ENCODE data around the gene ABHD17C.

Gene ABHD17C

DNA sequence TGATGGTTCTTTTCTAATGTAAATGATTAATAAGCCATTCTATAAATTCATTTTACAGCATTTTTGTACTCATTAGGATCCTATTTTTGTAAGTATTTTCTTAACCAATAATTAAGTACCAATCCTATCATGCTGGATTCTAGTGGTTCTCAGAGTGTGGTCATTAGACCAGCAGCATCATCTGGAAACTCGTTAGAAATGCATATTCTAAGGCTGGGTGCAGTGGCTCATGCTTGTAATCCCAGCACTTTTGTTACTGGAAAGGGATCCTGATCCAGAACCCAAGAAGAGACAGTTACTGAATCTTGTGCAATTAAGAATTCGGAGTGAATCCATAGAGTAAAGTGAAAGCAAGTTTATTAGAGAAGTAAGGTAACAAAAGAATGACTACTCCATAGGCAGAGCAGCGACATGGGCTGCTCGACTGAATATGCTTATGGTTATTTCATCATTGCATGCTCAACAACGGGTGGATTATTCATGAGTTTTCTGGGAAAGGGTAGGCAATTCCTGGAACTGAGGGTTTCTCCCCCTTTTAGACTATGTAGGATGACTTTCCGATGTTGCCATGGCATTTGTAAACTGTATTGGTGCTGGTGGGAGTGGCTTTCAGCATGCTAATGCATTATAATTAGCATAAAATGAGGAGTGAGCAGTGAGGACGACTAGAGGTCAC lies 74.2 kb downstream of the ABHD17C start:
- no peak for DNase-seq

DNA sequence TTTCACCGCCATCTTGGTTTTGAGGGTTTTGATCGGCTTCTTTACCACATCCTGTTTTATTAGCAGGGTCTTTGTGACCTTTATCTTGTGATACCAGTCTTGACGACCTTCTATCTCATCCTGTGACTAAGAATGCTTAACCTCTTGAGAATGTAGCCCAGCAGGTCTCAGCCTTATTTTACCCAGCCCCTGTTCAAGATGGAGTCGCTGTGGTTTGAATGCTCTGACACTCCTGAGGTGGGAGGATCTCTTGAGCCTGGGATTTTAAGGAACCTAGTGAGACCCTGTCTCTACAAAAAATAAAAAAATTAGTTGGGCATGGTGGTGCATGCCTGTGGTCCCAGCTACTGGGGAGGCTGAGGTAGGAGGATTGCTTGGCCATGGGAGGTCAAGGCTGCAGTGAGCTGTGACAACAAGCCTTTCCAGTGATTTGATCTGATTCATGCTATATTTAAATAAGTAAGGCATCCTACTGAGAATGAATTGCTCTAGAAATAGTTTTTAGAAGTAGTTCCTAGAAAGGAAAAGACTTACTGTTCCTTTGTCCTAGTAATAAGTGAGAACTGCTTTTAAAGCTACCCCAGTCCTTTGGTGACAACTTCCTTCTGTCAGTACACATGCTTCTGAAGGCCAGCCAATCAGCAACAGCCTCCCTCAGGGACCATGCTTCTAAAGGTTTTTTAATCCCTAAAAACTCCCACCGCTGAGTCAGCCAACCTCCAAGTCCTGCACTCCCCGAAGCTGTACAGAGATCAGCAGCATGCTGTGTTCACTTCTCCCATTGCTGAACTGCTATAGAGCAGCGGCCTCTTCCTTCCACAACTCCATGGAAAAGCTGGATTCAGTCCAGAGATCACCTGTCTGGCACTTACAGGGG lies 75.0 kb downstream of the ABHD17C start:
- DNase-seq = no peak

DNA sequence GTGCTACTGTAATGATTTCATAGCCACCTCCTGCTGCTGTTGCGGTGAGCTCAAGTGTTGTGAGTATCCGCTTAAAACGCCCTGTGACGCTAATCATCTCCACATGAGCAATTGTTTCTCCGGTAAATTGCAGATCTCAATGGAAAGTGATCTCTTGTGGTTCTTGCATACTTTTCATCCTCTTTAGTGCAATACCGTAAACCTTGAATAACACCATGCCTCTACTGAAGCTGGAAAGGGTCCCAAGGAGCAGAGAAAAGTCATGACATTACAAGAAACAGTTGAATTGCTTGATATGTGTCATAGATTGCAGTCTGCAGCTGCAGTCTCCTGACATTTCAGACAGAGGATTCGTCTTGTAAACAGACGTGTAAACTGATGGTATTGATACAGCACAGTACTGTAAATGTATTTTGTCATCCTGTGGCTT lies 78.0 kb downstream of the ABHD17C start:
- DNase-seq = no peak

DNA sequence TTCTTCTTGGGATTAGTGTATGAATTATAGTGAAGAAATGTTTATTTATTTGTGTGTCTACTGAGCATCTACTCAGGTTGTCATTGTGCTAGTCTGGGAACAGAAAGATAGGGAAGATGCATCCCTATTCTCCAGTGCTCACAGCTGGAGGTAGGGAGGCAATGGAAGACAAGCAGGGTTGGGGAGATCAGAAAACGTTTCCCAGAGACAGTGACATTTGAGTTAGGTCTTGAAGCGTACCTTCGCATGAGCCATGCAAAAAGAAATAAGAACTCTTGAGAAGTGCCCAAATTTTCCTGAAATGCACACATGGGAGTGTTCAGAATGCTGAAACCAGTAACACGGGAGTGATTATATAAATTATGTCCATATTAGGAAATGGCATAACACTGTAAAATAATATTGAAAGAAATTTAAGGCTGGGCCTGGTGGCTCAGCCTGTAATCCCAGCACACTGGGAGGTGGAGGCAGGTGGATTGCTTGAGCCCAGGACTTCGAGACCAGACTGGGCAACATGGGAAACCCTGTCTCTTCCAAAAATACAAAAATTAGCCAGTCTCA lies 78.8 kb downstream of the ABHD17C start:
- DNase-seq = no peak

DNA sequence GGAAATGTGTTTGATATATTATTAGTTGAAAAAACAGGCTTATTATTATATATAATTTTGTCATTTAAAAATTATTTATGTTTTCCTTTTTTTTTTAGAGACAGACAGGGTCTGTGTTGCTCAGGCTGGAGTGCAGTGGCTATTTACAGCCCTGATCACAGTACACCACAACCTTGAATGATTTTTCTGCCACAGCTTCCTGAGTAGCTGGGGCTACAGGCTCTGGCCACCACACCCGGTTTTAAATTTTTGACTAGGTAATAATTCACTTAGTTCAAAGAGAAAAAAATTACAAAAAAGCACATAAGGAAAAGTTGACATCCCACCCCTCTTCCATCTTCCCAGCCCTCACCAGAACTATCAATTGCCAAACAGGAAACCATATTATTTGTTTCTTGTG lies 79.4 kb downstream of the ABHD17C start:
- no peak for DNase-seq

DNA sequence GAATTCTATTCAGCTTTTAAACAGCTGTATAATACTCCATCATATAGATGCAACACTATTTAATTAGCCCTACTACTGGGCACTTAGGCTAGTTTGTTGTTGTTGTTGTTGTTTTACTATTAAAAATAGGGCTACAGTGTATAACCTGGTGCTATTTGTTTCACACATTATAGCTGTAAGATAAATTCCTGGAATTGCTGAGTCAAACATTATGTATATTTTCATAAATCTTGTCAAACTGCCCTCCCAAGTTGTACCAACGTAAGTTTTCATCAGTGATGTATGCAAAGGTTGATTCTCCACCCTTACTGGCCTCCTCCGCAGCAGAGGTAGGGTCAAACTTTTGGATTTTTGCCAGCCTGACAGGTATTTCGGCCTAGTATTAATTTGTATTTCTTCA lies 80.2 kb downstream of the ABHD17C start:
- DNase-seq = no peak

DNA sequence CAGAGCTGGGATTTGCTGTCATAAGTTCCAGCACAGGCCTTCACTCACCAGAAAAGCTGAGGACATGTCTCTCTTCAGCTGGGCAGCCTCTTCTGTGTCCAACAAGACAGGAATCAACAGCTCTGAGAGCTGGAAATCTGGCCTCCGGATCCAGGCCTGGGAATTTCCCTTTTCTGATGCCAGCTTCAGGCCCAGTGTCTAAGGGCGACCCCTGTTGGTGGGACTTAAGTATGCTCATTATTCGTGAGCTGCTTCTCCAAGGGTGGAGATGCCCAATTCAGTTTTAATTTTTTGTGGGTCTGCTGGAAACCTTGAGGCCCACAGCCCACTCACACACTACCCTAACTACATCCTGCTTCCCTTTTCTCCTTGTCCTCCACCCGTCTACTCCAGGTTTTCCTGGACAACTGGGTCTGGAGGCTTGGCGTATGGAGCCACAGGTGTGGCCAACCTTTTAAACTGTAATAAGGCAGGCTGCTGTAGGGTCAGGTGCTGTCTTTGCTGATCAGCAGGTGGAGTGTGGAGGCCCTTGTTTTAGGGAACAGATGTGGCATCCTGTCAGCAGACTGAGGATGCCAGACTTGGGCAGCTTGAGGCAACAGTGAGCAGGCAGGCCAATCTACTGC lies 81.4 kb downstream of the ABHD17C start:
- no peak for DNase-seq

DNA sequence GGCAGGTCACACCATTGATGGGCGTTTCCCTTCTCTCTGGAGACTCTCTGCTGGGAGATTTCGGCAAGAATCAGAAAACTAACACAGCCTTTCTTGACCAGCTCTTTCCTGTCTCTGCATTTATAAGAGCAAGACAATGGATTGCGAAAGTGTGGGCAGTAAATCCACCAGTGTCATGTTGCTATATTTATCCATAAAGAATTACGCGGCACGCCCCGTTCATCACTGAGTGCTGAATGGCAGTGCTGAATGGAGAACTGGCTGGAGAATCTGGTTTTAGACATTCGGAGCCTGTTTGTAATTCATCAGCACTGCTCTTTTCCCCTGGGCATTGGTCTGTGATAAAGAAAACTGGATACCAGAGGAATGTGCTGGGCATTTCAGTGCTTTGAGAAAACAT lies 82.0 kb downstream of the ABHD17C start:
- DNase-seq = no peak

DNA sequence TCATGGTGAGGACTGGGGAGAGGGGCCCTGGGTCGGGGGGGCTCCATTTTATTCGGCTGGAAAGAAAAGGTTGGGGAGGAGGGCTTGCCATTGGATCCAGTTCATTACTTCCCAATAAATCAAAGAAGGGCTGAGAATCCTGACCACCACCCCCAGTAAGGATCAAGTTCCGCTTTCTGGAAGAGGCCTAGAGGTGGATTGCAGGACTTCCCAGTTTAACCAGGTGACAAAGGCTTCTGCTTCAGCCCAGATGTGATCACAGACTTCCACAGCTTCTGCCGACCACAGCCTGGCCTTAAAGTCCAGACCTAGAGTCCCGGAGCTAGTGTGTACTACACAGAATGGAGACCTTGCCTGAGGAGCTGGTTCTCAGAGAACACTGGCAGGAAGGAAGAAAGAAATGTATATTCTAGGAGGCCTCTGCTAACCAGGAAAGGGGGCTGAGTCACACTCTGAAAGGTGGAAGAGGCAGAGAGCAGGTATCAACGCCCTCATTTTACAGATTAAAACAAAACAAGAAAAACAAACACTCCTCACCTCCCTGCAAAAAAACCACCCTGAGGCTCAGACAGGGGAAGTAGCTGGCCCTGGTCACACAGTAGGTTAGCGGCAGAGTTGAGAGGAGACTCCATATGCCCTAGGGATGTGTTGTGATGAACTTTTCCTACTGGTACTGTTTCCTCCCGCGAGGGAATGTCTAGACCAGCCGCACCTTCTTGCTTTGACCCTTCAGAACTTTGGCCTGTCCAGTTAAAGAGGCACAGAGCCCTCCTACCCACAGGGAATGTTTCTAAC lies 82.9 kb downstream of the ABHD17C start:
- DNase-seq = no peak

DNA sequence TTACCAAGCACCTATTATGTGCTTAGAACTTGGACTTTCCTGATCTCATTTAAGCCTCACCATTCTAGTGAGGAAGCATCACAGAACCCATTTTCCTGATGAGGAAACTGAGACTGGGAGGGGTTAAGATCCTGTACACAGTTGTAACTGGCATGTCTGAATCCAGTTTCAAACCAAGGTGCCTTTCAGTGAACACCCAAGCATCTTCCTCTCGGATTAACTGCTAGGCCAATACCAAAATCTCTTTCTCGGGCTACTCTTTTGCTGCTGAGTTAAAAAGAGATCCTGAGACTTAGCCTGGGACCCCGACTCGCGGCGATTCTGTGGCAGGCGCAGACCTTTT lies 83.5 kb downstream of the ABHD17C start:
- no peak for DNase-seq

DNA sequence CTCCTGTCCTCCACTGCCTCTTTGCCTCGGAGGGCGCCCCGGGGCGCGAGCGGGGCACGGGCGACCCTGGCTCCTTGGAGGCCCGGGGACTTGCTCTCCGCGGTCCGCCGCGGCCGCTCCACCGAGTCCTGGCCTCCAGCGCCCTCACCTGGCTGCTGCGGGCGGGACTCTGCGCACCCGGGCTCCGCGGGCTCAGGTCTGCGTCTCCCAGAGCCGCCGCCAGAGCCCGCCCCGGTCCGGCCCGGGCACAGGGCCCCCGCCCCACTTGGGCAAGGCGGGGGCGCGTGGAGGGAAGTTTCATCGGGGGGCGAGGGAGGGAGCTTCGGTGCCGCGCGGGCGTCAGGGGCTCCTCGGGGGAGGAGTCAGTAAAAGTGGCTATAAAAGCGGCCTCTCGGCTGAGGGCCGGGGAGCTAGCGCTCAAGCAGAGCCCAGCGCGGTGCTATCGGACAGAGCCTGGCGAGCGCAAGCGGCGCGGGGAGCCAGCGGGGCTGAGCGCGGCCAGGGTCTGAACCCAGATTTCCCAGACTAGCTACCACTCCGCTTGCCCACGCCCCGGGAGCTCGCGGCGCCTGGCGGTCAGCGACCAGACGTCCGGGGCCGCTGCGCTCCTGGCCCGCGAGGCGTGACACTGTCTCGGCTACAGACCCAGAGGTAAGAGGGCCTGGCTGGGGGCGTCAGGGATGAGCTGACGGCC lies 84.0 kb downstream of the ABHD17C start, which contains the start of gene CEMIP:
CEMIP (plus strand) TSS at position 407 of the 694 bp plus-strand sequence. CDS start 94,510 bp downstream, outside the sequence.
- no peak for DNase-seq

DNA sequence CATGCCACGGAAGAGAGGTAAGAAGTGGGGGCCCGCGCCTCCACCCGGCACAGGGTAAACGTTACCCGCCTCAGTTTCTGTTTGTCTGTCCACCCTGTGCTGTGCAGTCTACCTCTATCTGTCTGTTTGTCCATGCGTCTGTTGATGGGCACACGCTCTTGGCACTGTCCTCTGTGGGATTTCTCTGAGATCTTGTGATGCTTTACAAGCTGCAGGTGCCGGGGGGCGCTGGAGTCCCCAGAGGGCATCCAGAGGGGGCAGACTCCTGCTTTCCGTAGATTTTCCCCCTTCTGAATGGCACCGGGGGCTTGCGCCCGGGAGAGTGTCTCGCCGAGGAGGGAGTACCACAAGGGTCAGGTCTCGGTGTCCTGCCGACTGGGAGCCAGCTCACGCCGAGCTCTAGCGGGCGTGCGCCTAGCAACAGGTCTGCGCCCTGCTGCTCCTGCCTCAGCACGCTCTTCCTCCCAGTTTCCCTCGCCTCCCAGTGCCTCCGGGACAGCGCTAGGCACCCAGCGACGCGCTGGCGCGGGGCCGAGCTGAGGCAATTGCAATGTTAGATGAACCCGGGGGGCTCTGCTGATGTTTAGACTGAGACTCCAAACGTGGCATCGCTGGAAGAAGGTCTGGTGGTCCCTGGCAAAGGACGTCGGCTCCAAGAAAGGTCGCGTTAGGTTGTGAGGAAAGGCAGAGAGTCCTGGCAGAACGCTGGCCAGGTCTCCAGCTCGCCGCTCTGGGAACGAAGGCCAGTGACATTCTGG lies 84.7 kb downstream of the ABHD17C start:
- no peak for DNase-seq

DNA sequence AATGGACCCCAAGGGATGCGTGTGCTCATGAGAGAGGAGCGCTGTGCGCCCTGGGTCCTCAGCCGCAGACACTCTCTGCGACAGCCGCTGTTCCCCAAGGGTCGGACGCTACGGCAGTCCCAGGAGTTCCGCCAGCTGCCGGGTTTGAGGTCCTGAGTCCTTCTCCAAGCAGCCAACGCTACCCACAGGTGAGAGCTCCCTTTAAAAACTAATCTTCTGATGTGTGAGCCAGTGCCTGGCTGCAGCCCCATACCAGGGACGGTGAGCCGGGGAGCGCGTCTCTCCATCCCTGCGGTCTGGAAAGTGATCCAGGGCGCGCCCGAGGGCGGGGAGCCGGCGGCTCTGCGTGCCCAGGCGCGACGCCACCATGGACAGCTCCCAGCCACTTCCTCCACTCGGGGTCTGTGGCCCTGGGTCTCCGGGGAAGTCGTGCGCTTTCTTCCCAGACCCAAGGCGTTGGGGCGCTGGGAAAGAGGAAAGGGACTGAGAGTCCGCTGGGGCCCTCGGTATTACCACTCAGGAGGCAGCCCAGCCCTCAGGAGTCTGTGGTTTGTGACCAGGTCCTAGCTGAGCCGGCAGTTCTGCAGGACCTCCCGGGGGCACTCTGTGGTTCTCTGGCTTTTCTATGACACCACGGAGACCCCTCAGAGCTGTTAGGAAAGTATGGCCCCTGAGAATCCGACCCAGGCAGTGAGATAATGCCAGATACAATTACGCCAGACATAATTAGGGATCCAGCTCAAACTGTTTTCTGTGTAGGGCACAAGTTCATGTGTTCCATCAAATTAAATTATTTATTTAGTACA lies 85.5 kb downstream of the ABHD17C start:
- no peak for DNase-seq

DNA sequence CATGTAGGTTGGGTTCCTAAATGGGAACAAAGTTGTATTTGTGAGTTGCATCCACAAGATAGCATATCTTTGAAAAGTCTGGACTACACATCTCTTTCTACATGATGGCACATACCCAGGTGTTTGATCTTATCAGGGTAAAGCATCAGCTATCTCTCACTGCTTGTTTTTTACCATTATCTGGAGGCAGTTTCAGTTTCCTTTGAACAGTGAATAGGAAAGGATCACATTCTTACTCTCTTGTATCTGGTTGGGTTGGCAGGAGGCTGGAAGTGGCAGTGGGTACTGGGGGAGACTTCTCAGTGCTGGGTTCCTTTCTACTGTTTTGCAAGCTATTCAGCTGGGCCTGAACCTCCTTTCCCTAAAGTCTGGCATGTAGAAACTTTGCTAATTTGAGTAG lies 88.2 kb downstream of the ABHD17C start:
- DNase-seq = no peak

DNA sequence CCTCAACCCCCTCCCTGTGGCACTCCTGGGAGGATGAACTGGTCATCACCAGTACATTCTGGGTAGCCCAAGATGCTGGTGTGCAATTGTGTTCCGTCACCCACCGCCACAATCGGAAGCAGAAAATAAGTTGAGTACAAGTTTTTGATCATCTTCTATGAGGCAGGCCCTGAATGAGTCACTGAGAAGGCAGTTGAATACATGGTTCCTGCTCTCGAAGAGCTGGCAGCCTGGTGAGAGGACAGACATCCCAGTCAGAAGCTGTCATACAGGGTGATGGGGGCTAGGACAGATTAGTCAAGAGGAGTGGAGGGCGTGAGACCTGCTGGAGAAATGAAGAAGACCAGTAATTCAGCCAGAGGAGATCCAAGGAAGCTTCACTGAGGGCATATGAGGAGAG lies 90.2 kb downstream of the ABHD17C start:
- DNase-seq = no peak

DNA sequence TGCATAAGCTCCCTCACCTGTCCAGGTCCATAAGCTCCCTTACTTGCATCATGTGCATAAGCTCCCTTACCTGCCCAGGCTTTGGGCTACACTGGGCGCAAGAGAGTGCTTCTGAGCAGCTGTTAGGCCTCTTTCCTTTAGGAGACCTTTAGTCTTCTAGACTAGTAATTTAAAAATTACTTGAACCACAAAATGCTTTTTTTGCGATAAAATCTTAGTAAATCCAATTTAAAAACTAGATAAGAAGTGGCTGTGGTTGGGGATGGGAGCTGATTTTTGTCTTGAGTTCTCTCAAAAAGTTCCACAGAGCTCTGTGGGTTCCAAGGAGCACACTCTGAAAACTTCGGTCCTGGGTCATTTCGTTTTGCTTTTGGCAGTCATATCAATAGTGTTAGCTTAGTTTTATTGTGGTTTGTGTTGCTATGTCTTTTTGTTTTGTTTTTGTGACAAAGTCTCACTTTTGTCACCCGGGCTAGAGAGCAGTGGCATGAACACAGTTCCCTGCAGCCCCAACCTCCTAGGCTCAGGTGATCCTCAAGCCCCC lies 90.8 kb downstream of the ABHD17C start:
- DNase-seq = no peak

DNA sequence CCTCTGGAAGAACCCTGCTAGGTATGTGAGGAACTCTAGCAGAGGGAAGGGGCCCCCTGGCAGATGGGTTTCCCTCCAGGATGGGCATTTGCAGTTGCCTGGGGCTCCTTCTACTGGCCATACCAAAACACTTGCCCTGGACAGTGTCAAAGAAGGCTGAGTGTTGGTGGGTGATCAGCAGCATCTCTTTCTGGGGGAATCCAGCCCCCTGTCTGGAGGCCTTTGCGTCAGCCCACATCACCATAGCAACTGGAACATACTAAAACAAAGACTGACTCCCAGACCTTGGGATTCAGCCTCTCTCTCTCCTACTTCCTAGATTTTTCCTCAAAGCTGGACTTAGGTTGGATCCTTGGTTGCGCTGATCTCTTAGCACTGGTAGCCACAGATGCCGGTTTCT lies 92.2 kb downstream of the ABHD17C start:
- no peak for DNase-seq

DNA sequence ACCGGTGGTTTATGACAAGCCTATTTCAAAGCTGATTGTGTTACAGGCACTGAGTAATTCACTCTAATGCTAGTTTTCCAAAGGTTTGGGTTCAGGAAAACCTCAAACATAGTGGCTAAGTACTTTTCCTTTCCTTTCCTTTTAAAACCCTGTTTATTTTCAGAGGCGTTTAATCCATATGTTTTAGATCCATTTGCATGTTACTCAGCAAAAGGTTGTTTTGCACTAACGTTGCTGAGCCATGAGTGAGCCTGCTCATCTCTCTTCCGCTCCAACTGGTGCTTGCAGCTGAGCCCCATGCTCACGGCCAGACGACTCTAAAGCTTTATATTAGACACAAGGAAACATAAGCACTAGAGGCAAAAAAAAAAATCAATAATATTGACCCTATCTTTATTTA lies 93.4 kb downstream of the ABHD17C start:
- no peak for DNase-seq

DNA sequence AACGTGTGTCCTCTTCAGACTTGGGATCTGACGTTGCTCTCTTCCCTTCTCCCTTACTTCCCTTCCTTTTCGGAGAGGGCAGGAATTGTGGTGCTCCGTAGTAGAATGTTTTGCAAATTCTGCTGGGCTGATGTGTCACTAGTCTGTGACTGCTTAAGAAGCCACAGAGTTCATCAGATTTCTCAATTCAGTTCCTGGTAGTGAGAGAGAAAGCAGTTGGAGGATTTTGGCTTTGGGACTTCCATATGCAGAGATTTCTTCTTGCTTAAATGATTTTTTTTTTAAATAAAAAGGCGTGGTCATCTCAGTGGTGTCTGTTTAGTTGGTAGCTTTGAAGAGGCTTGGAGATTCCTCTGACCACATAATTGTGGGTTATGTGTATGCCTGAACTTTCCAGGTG lies 94.2 kb downstream of the ABHD17C start:
- DNase-seq = no peak

DNA sequence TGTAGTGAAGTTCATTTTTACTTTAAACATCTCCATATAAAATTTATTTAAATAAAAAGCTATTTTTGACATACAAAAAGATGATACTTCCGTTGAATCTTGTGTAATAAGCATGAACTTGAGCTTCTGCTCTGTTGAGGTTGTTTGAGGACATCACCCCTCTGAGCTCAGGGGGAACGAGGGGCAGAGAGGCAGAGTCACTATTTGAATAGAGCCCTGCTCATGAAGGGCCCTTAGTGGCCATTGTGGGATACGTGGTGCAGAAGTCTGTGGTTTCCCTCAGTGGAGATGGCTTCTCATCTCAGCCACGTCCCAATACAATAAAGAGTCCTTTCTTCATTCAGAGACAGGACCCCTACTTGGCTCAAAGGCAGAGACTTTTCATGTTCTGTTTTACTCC lies 94.7 kb downstream of the ABHD17C start:
- no peak for DNase-seq

All from NCI-H2081 treated with DMSO at 0.1 percent for 48 hours (cell line).